ENCODE measurements around the gene ANKLE1. TPM values are rescaled to one million over a fixed set of nuclear protein-coding genes. Genes with fewer than 3 reads are reported as not detected.
"Not testable (repeated sequence)": the region's sequence is repeated elsewhere in the genome, so short reads cannot be mapped to it uniquely, and the experiment has no call there.

The ANKLE1 gene
- total RNA-seq, 1 experiment from 2014 or later, result 1.6 TPM

- DNase-seq (ENCODE audit: low read depth), result peak; percentile 61
Observed at GRCh38 chr19:17246681-17247425, 34.8 kb upstream of the ANKLE1 start.

DNA sequence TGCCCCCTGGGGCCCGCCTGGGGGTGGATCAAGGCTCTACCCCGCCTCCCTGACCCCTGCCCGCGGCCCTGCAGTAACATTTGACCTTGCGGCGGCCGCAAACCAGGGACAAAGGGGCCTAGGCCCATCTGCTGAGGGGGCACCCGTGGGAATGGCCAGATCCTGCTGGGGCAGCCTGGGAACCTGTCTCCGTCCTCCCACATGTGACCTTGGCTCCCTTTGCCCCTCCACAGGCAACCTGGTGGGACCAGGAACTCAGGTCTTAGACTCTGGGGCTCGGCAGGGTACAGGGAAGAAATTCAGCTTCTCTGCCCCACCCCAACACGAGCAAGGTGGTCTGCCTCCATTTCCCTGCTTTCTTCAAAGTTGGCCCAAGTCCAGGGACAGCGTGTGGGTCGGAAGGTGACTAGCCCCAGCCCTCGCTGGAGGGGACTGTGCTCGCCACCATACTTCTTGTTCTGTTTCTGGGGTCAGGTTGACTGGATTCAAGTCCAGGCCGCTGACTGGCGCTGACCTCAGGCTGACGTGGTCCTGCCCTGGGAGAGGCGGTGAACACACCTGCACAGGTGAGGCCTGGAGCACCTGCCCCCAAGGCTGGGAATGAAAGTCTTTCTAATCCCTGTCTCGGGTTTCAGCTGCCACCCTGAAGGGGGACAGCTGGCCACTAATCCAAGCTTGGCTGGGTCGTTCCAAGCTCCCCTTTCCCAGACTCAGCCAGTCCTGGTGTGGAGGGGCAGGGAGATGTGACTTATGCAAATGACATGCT is 33.5 kb upstream of the ANKLE1 start:
- no peak for DNase-seq (ENCODE audit: low read depth)

DNA sequence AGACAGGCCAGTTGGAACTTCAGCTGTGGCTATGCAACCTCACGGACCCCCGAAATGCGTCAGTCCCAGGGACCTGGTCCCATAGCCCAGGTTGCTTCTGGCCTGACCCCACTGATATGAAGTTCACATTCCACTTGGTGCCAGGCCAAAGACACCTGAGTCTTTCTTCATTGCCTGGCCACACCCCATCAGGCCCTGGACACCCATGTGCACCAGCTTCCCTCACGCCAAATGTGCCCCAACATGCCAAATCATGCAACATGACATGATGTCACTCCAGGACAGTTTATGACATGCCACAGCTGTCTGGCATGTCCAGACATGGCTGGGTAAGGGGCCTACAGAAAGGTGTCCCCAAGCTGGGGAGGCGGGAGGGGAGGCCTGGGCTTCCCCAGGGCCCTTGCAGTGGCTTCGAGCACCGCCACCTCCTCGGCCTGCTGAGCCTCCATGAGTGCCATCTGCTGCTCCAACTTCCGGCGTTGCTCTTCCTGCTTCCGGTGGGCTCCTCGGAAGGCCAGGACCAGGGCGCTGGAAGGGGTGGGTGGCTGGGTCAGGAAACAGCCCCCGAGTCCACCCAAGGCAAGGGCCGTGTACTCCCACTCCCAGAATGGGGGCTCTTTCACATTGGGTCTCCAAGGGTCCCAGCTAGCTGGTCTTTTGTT is 31.7 kb upstream of the ANKLE1 start:
- no peak for DNase-seq (ENCODE audit: low read depth)

- no peak for DNase-seq (ENCODE audit: low read depth)
Observed at GRCh38 chr19:17254636-17255035, 27.1 kb upstream of the ANKLE1 start.

DNA sequence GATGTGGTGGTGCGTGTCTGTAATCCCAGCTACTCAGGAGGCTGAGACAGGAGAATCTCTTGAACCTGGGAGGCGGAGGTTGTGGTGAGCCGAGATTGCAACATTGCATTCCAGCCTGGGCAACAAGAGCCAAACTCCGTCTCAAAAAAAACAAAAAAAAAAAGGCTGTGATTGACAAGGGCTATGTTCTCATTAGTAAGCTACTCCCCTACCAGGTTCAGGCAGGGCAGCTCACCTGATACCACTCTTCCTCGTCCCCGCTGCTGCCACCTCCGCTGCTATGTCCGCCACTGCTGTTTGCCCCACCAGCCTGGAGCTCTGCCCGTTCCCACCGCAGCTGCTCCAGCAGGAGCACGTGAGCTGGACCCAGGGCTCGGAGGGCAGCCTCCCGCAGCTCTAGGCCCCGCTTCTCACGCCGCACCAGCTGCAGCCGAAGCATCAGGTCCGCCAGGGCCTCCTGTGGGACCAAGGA is 26.5 kb upstream of the ANKLE1 start:
- peak; percentile 30 for DNase-seq (ENCODE audit: low read depth)

DNA sequence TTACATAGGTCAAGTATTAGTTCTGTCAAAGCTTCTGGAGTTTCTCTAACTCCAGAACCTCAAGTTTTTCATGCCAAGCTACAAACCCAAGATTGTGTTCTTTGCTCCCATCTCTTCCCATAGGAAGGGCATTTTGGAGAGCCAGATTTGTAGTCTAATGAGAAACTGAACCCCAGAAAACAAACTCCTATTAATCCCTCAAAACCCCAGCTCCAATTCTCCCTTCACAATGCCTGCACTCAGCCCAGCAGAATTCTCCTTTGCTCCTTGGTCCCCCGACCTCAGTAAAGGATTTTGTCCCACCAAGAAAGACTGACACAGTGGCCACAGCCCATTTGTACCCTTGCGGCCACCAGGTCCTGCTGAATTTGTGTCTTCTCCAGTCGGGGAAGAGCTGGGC is 25.6 kb upstream of the ANKLE1 start:
- DNase-seq (ENCODE audit: low read depth), result no peak

DNA sequence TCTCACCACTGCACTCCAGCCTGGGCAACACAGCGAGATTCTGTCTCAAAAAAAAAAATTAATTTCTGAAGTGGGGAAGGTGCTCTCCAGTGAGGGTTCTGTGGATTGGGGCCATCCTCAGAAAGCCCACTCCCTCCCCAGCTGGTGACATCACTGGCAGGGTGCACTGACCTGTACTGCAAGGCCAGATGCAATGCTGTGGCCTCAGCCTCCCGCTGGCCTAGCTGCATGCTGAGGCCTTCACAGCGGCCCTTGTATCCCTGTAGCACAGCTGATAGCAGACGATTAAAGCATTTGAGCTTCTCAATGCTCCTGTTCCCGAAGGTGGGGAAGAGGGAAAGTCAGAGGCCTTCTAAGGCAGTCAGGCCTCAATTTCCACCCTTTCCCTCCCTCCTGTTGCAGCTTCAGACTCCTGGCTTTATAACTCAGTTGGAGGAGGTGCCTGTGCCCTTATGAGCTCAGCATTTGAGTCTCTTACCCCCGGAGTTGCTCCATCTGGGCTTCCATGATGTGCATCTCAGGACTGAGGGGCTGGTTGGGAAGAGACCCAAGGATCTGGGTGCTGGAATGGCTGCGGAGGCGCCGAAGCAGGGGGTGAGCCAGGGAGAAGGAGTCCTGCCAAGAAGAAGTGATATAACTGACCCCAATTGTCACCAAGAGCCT is 22.5 kb upstream of the ANKLE1 start:
- no peak for DNase-seq (ENCODE audit: low read depth)

DNA sequence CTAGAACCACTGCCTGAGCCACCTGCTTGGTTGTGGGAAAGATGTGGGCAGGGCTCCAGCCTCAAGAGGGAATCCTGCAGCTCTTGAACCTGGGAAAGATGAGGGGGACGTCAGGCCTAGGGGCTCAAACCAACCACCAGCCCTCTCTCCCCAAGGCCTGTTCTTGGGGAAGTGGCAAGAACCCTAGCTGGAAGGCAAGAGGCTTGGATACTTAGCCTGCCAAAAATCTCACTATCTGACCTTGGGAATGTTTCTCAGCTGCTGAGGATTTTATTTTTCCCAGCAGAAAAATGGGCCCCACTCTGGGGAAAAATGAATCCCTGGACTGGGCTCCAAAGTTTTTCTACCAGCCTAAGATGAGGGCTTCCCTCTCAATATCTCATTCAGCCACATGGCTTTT is 21.8 kb upstream of the ANKLE1 start:
- no peak for DNase-seq (ENCODE audit: low read depth)

DNA sequence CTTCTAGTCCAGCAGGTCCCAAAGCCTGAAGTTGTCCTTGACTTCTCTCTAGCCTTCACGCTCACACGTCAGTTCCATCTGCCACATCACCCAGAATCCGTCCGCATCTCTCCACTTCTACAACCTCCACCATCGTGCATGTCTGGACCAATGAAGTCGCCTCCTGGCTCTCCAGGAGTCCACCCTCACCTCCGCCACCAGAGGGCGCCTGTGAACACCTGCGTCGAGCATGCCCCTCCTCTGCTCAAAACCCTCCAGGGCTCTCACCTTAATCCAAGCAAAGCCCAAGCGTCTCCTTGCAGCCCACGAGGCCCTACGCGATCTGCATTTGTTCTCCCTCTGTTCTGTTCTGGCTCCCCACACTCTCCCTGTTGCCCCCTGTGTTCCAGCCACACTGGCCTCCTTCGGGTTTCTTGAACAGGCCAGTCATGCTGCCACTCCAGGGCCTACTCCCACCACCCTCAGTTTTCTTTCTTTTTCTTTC is 20.8 kb upstream of the ANKLE1 start:
- DNase-seq (ENCODE audit: low read depth), result peak; percentile 85

GRCh38 chr19:17262557-17262956 is 19.1 kb upstream of the ANKLE1 start:
- no peak for DNase-seq (ENCODE audit: low read depth)

GRCh38 chr19:17263712-17264640 is 17.7 kb upstream of the ANKLE1 start:
- DNase-seq (ENCODE audit: low read depth), result no peak

- DNase-seq (ENCODE audit: low read depth), result no peak
Observed at GRCh38 chr19:17264641-17264979, 17.1 kb upstream of the ANKLE1 start, which contains the start of gene USHBP1. Gene USHBP1 (minus strand): TSS chr19:17264745. CDS start chr19:17264299, 446 bp downstream.

DNA sequence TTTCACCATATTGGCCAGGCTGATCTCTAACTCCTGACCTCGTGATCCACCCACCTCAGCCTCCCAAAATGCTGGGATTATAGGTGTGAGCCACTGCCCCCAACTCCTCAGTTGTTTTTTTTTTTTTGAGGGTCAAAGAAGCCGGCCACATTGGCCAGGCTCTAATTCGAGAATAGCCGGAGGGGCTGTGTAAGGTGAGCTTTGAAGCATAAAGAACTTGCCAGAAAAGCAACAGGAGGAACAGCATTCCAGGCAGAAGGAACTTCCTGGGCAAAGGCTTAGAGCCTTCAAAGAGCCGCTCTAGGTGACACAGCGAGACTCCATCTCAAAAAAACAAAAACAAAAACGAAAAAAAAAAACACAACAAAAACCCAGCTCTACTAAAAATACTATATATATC is 15.7 kb upstream of the ANKLE1 start:
- no peak for DNase-seq (ENCODE audit: low read depth)

GRCh38 chr19:17266589-17266974 is 15.1 kb upstream of the ANKLE1 start:
- no peak for DNase-seq (ENCODE audit: low read depth)

DNA sequence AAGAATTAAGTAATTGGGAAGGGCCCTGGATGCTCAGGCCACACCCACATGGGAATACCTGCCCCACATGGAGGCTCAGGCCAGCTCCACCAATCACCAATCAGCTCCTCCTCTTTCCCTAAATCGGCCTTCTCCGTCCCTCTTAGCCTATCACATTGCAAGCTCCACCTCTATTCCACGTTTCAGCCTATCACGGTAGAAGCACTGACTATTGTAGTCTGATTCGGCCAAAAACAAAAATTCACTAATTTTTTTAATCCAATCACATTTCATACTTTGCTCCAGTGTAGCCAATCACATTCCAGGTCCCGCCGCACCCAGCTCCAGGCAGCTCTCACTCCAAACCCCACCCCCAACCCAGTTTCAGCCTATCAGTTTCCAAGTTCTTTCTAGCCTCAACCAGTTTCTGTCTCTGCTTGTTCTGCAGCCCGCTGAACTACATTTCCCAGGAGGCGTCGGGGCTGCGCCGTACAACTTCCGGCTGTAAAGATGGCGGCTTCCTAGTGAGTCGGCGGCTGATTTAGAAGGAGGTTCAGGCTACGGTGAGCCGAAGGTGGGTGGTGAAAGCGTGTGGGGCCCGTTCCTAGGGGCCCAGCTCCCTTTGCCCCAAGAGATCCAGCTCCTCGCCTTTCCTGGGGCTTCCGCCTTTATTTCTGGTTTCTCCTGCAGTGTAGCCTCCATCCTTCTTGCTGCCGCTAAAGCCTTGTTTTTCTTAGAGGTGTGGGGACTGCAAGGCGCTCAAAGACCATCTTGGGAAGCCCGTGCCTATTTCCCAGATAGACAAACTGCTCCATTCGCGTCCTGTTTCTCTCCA is 14.5 kb upstream of the ANKLE1 start, which contains the start of gene BABAM1:
TSS of gene BABAM1 (plus strand) at position 469 of the 814 bp plus-strand sequence. CDS start 1,364 bp downstream, outside the sequence.
- DNase-seq (ENCODE audit: low read depth), result peak; percentile 98

- no peak for DNase-seq (ENCODE audit: low read depth)
Observed at GRCh38 chr19:17268754-17269153, 12.9 kb upstream of the ANKLE1 start.

DNA sequence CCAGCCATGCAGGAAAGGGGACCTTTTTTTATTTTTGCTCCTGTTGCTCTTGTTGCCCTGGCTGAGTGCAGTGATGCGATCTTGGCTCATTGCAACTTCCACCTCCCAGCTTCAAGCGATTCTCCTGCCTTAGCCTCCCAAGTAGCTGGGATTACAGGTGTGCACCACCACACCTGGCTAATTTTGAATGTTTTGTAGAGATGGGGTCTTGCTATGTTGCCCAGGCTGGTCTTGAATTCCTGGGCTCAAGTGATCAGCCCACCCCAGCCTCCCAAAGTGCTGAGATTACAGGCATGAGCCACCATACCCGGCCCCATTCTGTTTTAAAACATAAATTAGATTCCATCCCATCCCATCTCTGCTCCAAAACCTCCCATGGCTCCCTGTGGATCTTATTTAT is 6.8 kb upstream of the ANKLE1 start:
- DNase-seq (ENCODE audit: low read depth), result not testable (repeated sequence)

- DNase-seq (ENCODE audit: low read depth), result no peak
Observed at GRCh38 chr19:17275441-17276175, 6.1 kb upstream of the ANKLE1 start.

GRCh38 chr19:17279436-17279835 is 2.3 kb upstream of the ANKLE1 start:
- no peak for DNase-seq (ENCODE audit: low read depth)
